GM23338 (cell line): ENCODE data around the gene FGA. TPM values are rescaled to one million over a fixed set of nuclear protein-coding genes. Genes with fewer than 3 reads are reported as not detected.

Experiments used
- ATAC-seq: fragments of 200-7000 bp; cut with Tn5 transposase; 3 replicates; pipeline ENCODE4 v1.9.1; 2020
- DNase-seq: peaks from one replicate; pipeline ENCODE4 v3.0.0-alpha.2; 2015; ENCODE audit warnings: low spot score
- H2AFZ ChIP-seq: fragments of 200-600 bp; sonication (generic); 2 replicates; pipeline ENCODE4 v1.8.0; 2016; ENCODE audit warnings: antibody characterized with exemption, mild to moderate bottlenecking, moderate library complexity
- H3F3A ChIP-seq: fragments of 200-600 bp; sonication (generic); replicated peaks from 2 replicates; pipeline ENCODE4 v1.8.0; 2017; ENCODE audit warnings: antibody characterized with exemption, mixed run types, low read depth
- H3K27ac ChIP-seq: fragments of 200-600 bp; sonication (generic); 2 replicates; pipeline ENCODE4 v1.6.1; 2016; ENCODE audit warnings: low read depth
- H3K27me3 ChIP-seq: fragments of 200-600 bp; sonication (generic); 2 replicates; pipeline ENCODE4 v1.8.0; 2016; ENCODE audit warnings: mild to moderate bottlenecking, mixed run types, moderate library complexity; ENCODE audit not compliant: insufficient read depth
- H3K36me3 ChIP-seq: fragments of 200-600 bp; sonication (generic); 2 replicates; pipeline ENCODE4 v1.8.0; 2016; ENCODE audit warnings: mild to moderate bottlenecking; ENCODE audit not compliant: insufficient read depth
- H3K4me1 ChIP-seq: fragments of 200-600 bp; sonication (generic); 2 replicates; pipeline ENCODE4 v1.8.0; 2016; ENCODE audit warnings: mild to moderate bottlenecking, moderate library complexity; ENCODE audit not compliant: insufficient read depth
- H3K4me2 ChIP-seq: fragments of 200-600 bp; sonication (generic); 2 replicates; pipeline ENCODE4 v1.7.1; 2017; ENCODE audit warnings: mixed run types
- H3K4me3 ChIP-seq: fragments of 200-600 bp; sonication (generic); 2 replicates; pipeline ENCODE4 v1.6.1; 2016; ENCODE audit warnings: mixed run types
- H3K79me2 ChIP-seq: fragments of 200-600 bp; sonication (generic); replicated peaks from 2 replicates; pipeline ENCODE4 v1.8.0; 2017; ENCODE audit warnings: mild to moderate bottlenecking; ENCODE audit not compliant: insufficient read depth
- H3K9me2 ChIP-seq: fragments of 200-600 bp; sonication (generic); 2 replicates; pipeline ENCODE4 v1.8.0; 2017; ENCODE audit not compliant: insufficient read depth
- H4K20me1 ChIP-seq: fragments of 200-600 bp; sonication (generic); replicated peaks from 2 replicates; pipeline ENCODE4 v1.8.0; 2017; ENCODE audit warnings: mild to moderate bottlenecking; ENCODE audit not compliant: insufficient read depth
- H3K27ac Mint-ChIP-seq: 2 replicates; pipeline ENCODE4 v1.8.0; 2020; ENCODE audit warnings: inconsistent platforms, mild to moderate bottlenecking, moderate library complexity, mixed read lengths
- H3K27me3 Mint-ChIP-seq: 3 replicates; pipeline ENCODE4 v1.8.0; 2022; ENCODE audit warnings: low read depth, mild to moderate bottlenecking, moderate library complexity, mixed read lengths, inconsistent platforms; ENCODE audit not compliant: insufficient read depth, poor library complexity
- H3K36me3 Mint-ChIP-seq: 3 replicates; pipeline ENCODE4 v1.8.0; 2021; ENCODE audit warnings: low read depth, mild to moderate bottlenecking, inconsistent platforms, moderate library complexity, mixed read lengths
- H3K4me1 Mint-ChIP-seq: 3 replicates; pipeline ENCODE4 v1.8.0; 2020; ENCODE audit warnings: mild to moderate bottlenecking, inconsistent platforms, mixed read lengths
- H3K4me3 Mint-ChIP-seq: 3 replicates; pipeline ENCODE4 v1.8.0; 2021; ENCODE audit warnings: moderate library complexity, mild to moderate bottlenecking, inconsistent platforms, mixed read lengths
- H3K9me3 Mint-ChIP-seq: 3 replicates; pipeline ENCODE4 v1.8.0; 2020; ENCODE audit warnings: moderate library complexity, mild to moderate bottlenecking, inconsistent platforms, mixed read lengths
- CREB1 ChIP-seq: fragments of 250-450 bp; sonication (Bioruptor Pico); IDR thresholded peaks from 2 replicates; pipeline ENCODE4 v1.5.0; 2020; ENCODE audit warnings: low read depth, mild to moderate bottlenecking, moderate library complexity
- EZH2phosphoT487 ChIP-seq: fragments of 200-600 bp; sonication (generic); IDR thresholded peaks from one replicate; pipeline ENCODE4 v1.8.1; 2018; ENCODE audit warnings: antibody characterized with exemption; ENCODE audit not compliant: unreplicated experiment
- JUNB ChIP-seq: IDR thresholded peaks from one replicate; pipeline ENCODE4 v1.6.1; 2016; ENCODE audit warnings: antibody characterized with exemption; ENCODE audit not compliant: unreplicated experiment
- NANOG ChIP-seq: IDR thresholded peaks from 2 replicates; pipeline ENCODE4 v1.6.1; 2016; ENCODE audit warnings: antibody characterized with exemption, borderline replicate concordance
- POLR2AphosphoS5 ChIP-seq: IDR thresholded peaks from 2 replicates; pipeline ENCODE4 v1.6.1; 2016; ENCODE audit warnings: antibody characterized with exemption, low read depth
- STAT1 ChIP-seq: IDR thresholded peaks from one replicate; pipeline ENCODE4 v1.6.1; 2016; ENCODE audit warnings: antibody characterized with exemption; ENCODE audit not compliant: unreplicated experiment
- ZNF114 ChIP-seq: fragments of 250-450 bp; sonication (Bioruptor Pico); IDR thresholded peaks from 2 replicates; pipeline ENCODE4 v1.5.0; 2020; ENCODE audit warnings: mild to moderate bottlenecking, moderate library complexity
- ZNF331 ChIP-seq: fragments of 250-450 bp; sonication (Bioruptor Pico); IDR thresholded peaks from 2 replicates; pipeline ENCODE4 v1.5.0; 2020; ENCODE audit warnings: low read depth, mild to moderate bottlenecking, moderate library complexity
- ZNF462 ChIP-seq: fragments of 250-450 bp; sonication (Bioruptor Pico); IDR thresholded peaks from 2 replicates; pipeline ENCODE4 v1.5.0; 2020; ENCODE audit warnings: mild to moderate bottlenecking, moderate library complexity
- polyA plus RNA-seq: library from polyadenylated mRNA; unstranded; fragments of >200 nt; fragmentation: Nextera tagmentation; extraction: Ambion mirVana; gene quantifications from 2 replicates; pipeline ENCODE4 v1.2.1, GENCODE V29; 2016
- total RNA-seq: library from RNA; depleted of rRNA; stranded (reverse); fragments of >200 nt; shearing (Covaris generic); gene quantifications from 2 replicates; pipeline ENCODE4 v1.2.3, GENCODE V29; 2014

Gene FGA
- total and polyA plus RNA-seq, 2 experiments from 2014 or later = not detected

GRCh38 chr4:154584259-154584658 is 6.3 kb downstream of the FGA start:
- ATAC-seq = no peak
- Mint-ChIP-seq H3K4me1 (no peaks in the 10 kb centered on the region; the same call in 2 of the 3 replicates), H3K9me3 (no peaks in the 10 kb centered on the region)

More at GRCh38 chr4:154584259-154584658, 6.3 kb downstream of the FGA start:
- Histone ChIP-seq H3K27me3 (no peaks in the 10 kb centered on the region), H3K36me3 (no peaks in the 10 kb centered on the region), H3K4me1 (no peaks in the 10 kb centered on the region), H3K4me2 (no peak overlapping the region), H3K9me2 (no peaks in the 10 kb centered on the region; the same call in 1 of the 2 replicates), H4K20me1 (no peaks in the 10 kb centered on the region), H3F3A (no peaks in the 10 kb centered on the region), H3K79me2 (no peaks in the 10 kb centered on the region), H3K4me3 (no peak overlapping the region), H2AFZ (peak overlapping the region; percentile 8; the same call in 1 of the 2 replicates), H3K27ac (no peak overlapping the region)
- no peak overlapping the region for H3K27ac Mint-ChIP-seq
- no peaks in the 10 kb centered on the region for H3K36me3 Mint-ChIP-seq
- DNase-seq = no peak
- peaks cover 3% of the 10 kb centered on the region for H3K27me3 Mint-ChIP-seq
- H3K4me3 Mint-ChIP-seq = no peak overlapping the region
- no peak for TF ChIP-seq ZNF462 (CRISPR knock-in tag)
- TF ChIP-seq POLR2AphosphoS5 = no peak
- TF ChIP-seq ZNF331 (CRISPR knock-in tag) = no peak
- TF ChIP-seq NANOG = no peak
- no peak for TF ChIP-seq EZH2phosphoT487
- no peak for TF ChIP-seq JUNB
- TF ChIP-seq ZNF114 (CRISPR knock-in tag) = no peak
- TF ChIP-seq STAT1 = no peak
- no peak for TF ChIP-seq CREB1
